ENCODE data around the gene SPRING1.
"Not testable (repeated sequence)": the region's sequence is repeated elsewhere in the genome, so short reads cannot be mapped to it uniquely, and the experiment has no call there.

The SPRING1 gene

GRCh38 chr12:116759783-116760621 is 22.1 kb upstream of the SPRING1 start:
- Mint-ChIP-seq H3K4me3 (peak overlapping the region; percentile 70), H3K27me3 (no peaks in the 10 kb centered on the region), H3K27ac (no peak overlapping the region), H3K36me3 (peaks cover 28% of the 10 kb centered on the region), H3K4me1 (ENCODE audit: low read depth) (peaks cover 8% of the 10 kb centered on the region), H3K9me3 (ENCODE audit: low read depth) (no peaks in the 10 kb centered on the region)

- not testable (repeated sequence) for H3K4me3 Mint-ChIP-seq; H3K9me3 Mint-ChIP-seq (ENCODE audit: low read depth); H3K27me3 Mint-ChIP-seq; H3K27ac Mint-ChIP-seq; H3K4me1 Mint-ChIP-seq (ENCODE audit: low read depth)
- H3K36me3 Mint-ChIP-seq: peaks cover 33% of the 10 kb centered on the region
Measured at GRCh38 chr12:116754783-116755182, 16.9 kb upstream of the SPRING1 start.

GRCh38 chr12:116754097-116754496 is 16.2 kb upstream of the SPRING1 start:
- not testable (repeated sequence) for H3K4me1 Mint-ChIP-seq (ENCODE audit: low read depth); H3K27ac Mint-ChIP-seq; H3K9me3 Mint-ChIP-seq (ENCODE audit: low read depth); H3K4me3 Mint-ChIP-seq; H3K27me3 Mint-ChIP-seq
- H3K36me3 Mint-ChIP-seq: peaks cover 32% of the 10 kb centered on the region

- Mint-ChIP-seq H3K4me1 (ENCODE audit: low read depth) (no peaks in the 10 kb centered on the region), H3K4me3 (no peak overlapping the region), H3K27me3 (no peaks in the 10 kb centered on the region), H3K9me3 (ENCODE audit: low read depth) (peaks cover 8% of the 10 kb centered on the region), H3K36me3 (peaks cover 14% of the 10 kb centered on the region), H3K27ac (no peak overlapping the region)
Measured at GRCh38 chr12:116750298-116750697, 12.4 kb upstream of the SPRING1 start.

- H3K27me3 Mint-ChIP-seq: no peaks in the 10 kb centered on the region
- H3K4me3 Mint-ChIP-seq: no peak overlapping the region
- H3K4me1 Mint-ChIP-seq (ENCODE audit: low read depth): no peaks in the 10 kb centered on the region
- H3K36me3 Mint-ChIP-seq: peaks cover 14% of the 10 kb centered on the region
- peaks cover 8% of the 10 kb centered on the region for H3K9me3 Mint-ChIP-seq (ENCODE audit: low read depth)
- H3K27ac Mint-ChIP-seq: no peak overlapping the region
Measured at GRCh38 chr12:116749884-116750283, 12.0 kb upstream of the SPRING1 start.

GRCh38 chr12:116745554-116745953 is 7.7 kb upstream of the SPRING1 start:
- no peaks in the 10 kb centered on the region for H3K9me3 Mint-ChIP-seq (ENCODE audit: low read depth)
- H3K27ac Mint-ChIP-seq: no peak overlapping the region
- no peaks in the 10 kb centered on the region for H3K27me3 Mint-ChIP-seq
- peaks cover 2% of the 10 kb centered on the region for H3K36me3 Mint-ChIP-seq
- H3K4me3 Mint-ChIP-seq: no peak overlapping the region
- H3K4me1 Mint-ChIP-seq (ENCODE audit: low read depth): no peaks in the 10 kb centered on the region

- no peaks in the 10 kb centered on the region for H3K4me1 Mint-ChIP-seq (ENCODE audit: low read depth)
- H3K27ac Mint-ChIP-seq: no peak overlapping the region
- H3K27me3 Mint-ChIP-seq: no peaks in the 10 kb centered on the region
- H3K9me3 Mint-ChIP-seq (ENCODE audit: low read depth): no peaks in the 10 kb centered on the region
- H3K36me3 Mint-ChIP-seq: peaks cover 2% of the 10 kb centered on the region
- H3K4me3 Mint-ChIP-seq: no peak overlapping the region
Measured at GRCh38 chr12:116744766-116745165, 6.9 kb upstream of the SPRING1 start.

GRCh38 chr12:116742787-116743186 is 4.9 kb upstream of the SPRING1 start:
- peaks cover 12% of the 10 kb centered on the region for H3K4me1 Mint-ChIP-seq (ENCODE audit: low read depth)
- not testable (repeated sequence) for H3K4me3 Mint-ChIP-seq; H3K9me3 Mint-ChIP-seq (ENCODE audit: low read depth); H3K27me3 Mint-ChIP-seq; H3K36me3 Mint-ChIP-seq; H3K27ac Mint-ChIP-seq

GRCh38 chr12:116739381-116739887 is 1.6 kb upstream of the SPRING1 start:
- Mint-ChIP-seq H3K9me3 (ENCODE audit: low read depth) (no peaks in the 10 kb centered on the region), H3K27ac (no peak overlapping the region), H3K27me3 (no peaks in the 10 kb centered on the region), H3K4me1 (ENCODE audit: low read depth) (peaks cover 30% of the 10 kb centered on the region), H3K4me3 (peak overlapping the region; percentile 94), H3K36me3 (peaks cover 2% of the 10 kb centered on the region)

GRCh38 chr12:116736962-116737773 is 701 bp downstream of the SPRING1 start:
- no peaks in the 10 kb centered on the region for H3K27me3 Mint-ChIP-seq
- H3K27ac Mint-ChIP-seq: peak overlapping the region; percentile 72
- H3K36me3 Mint-ChIP-seq: no peaks in the 10 kb centered on the region
- peak overlapping the region; percentile 92 for H3K4me3 Mint-ChIP-seq
- no peaks in the 10 kb centered on the region for H3K9me3 Mint-ChIP-seq (ENCODE audit: low read depth)
- H3K4me1 Mint-ChIP-seq (ENCODE audit: low read depth): peaks cover 38% of the 10 kb centered on the region

- Mint-ChIP-seq H3K4me3 (peak overlapping the region; percentile 92), H3K27ac (no peak overlapping the region), H3K36me3 (no peaks in the 10 kb centered on the region), H3K4me1 (ENCODE audit: low read depth) (peaks cover 41% of the 10 kb centered on the region), H3K9me3 (ENCODE audit: low read depth) (no peaks in the 10 kb centered on the region), H3K27me3 (no peaks in the 10 kb centered on the region)
Measured at GRCh38 chr12:116735951-116736599, 1.8 kb downstream of the SPRING1 start.

GRCh38 chr12:116735084-116735483 is 2.8 kb downstream of the SPRING1 start:
- H3K36me3 Mint-ChIP-seq: no peaks in the 10 kb centered on the region
- no peaks in the 10 kb centered on the region for H3K27me3 Mint-ChIP-seq

GRCh38 chr12:116734156-116734768 is 3.6 kb downstream of the SPRING1 start:
- no peaks in the 10 kb centered on the region for H3K9me3 Mint-ChIP-seq (ENCODE audit: low read depth)
- H3K27me3 Mint-ChIP-seq: no peaks in the 10 kb centered on the region
- peaks cover 4% of the 10 kb centered on the region for H3K36me3 Mint-ChIP-seq
- H3K4me3 Mint-ChIP-seq: no peak overlapping the region
- H3K4me1 Mint-ChIP-seq (ENCODE audit: low read depth): peaks cover 44% of the 10 kb centered on the region
- no peak overlapping the region for H3K27ac Mint-ChIP-seq

More at GRCh38 chr12:116735084-116735483, 2.8 kb downstream of the SPRING1 start:
- Mint-ChIP-seq H3K4me3 (peak overlapping the region; percentile 46), H3K27ac (no peak overlapping the region), H3K4me1 (ENCODE audit: low read depth) (peaks cover 43% of the 10 kb centered on the region), H3K9me3 (ENCODE audit: low read depth) (no peaks in the 10 kb centered on the region)

GRCh38 chr12:116731801-116732200 is 6.1 kb downstream of the SPRING1 start:
- Mint-ChIP-seq H3K36me3 (peaks cover 6% of the 10 kb centered on the region), H3K4me1 (ENCODE audit: low read depth) (peaks cover 46% of the 10 kb centered on the region)

More at GRCh38 chr12:116731801-116732200, 6.1 kb downstream of the SPRING1 start:
- Mint-ChIP-seq H3K9me3 (ENCODE audit: low read depth) (no peaks in the 10 kb centered on the region), H3K27ac (no peak overlapping the region), H3K27me3 (no peaks in the 10 kb centered on the region), H3K4me3 (no peak overlapping the region)
